Psoas muscle (tissue), 8 donors: ENCODE data around the gene PCSK2. TPM values are rescaled to one million over a fixed set of nuclear protein-coding genes. Genes with fewer than 3 reads are reported as not detected.
A peak's percentile ranks its signal among the peaks of the same experiment; 100 is the strongest.
"Not testable (repeated sequence)": the region's sequence is repeated elsewhere in the genome, so short reads cannot be mapped to it uniquely, and the experiment has no call there.

Experiments used
- ATAC-seq, 4 donors: fragments of 200-7000 bp; cut with Tn5 transposase; one replicate each; pipeline ENCODE4 v1.9.1; 2020; ENCODE audit warnings: moderate library complexity in 3 of 4, mild to moderate bottlenecking in 2 of 4
- DNase-seq, 2 donors: peaks; one replicate each; pipeline ENCODE4 v3.0.0-alpha.2; 2020
- H3K27ac ChIP-seq: fragments of 200-600 bp; one replicate; pipeline ENCODE4 v1.8.0; 2022
- H3K27me3 ChIP-seq, 3 donors: fragments of 200-600 bp in 1 of 3; one replicate each; pipeline versions ENCODE4 v1.6.1 to v1.8.0; 2013 to 2022; ENCODE audit warnings: low read length in 2 of 3, mild to moderate bottlenecking in 2 of 3, moderate library complexity in 1 of 3; ENCODE audit not compliant: insufficient read depth in 3 of 3
- H3K36me3 ChIP-seq, 2 donors: fragments of 200-600 bp in 1 of 2; one replicate each; pipeline versions ENCODE4 v1.6.1 to v1.8.0; 2013 to 2022; ENCODE audit warnings: low read depth in 1 of 2, mild to moderate bottlenecking in 1 of 2, moderate library complexity in 1 of 2; ENCODE audit not compliant: insufficient read depth in 1 of 2
- H3K4me1 ChIP-seq: fragments of 200-600 bp; one replicate; pipeline ENCODE4 v1.8.0; 2022
- H3K4me3 ChIP-seq: fragments of 200-600 bp; one replicate; pipeline ENCODE4 v1.8.0; 2022; ENCODE audit warnings: mild to moderate bottlenecking
- H3K9me3 ChIP-seq: fragments of 200-600 bp; one replicate; pipeline ENCODE4 v1.8.0; 2022
- WGBS, 3 donors: extraction: QIAGEN DNeasy Blood & Tissue Kit; methylation state at CpG; one replicate each; pipeline versions ENCODE4 v1.1.6 to v1.1.7; 2013; 5-methylcytosine and 5-hydroxymethylcytosine counted together
- intact Hi-C, 2 donors: fragments of 100-400 bp; cut with DNase I; formaldehyde crosslinking; loops; one replicate each; pipeline versions ENCODE4 v1.11.0 to v1.14.2; 2022
- polyA plus RNA-seq, 3 donors: library from polyadenylated mRNA; stranded (reverse); fragments of 200-250 nt; gene quantifications; one replicate each; pipeline ENCODE4 v1.2.3, GENCODE V29; 2013
- total RNA-seq, 4 donors: library from RNA; stranded (reverse); fragmentation: NEBNext Ultra II Directional in 2 of 4; extraction: Animal tissue kit (Norgen Biotek cat#: 25700) in 2 of 4; gene quantifications; one replicate each; pipeline versions ENCODE4 v1.2.1 to v1.2.4, GENCODE V29; 2021 to 2023
- TF ChIP-seq, protein P1 (sequence below): fragments of 200-600 bp; IDR thresholded peaks from one replicate; pipeline ENCODE4 v1.8.0; 2022; ENCODE audit warnings: antibody characterized with exemption
- donor health status: healthy with polysubstance abuse.
- donor health status: DM: no; HTN: no; CAD: no; lungs with moderate emphysema.
- donor health status: Bipolar disorder and iron deficiency.
- donor health status: healthy.
- donor health status: DM: yes; HTN: yes; CAD: no.
- donor health status: DM: no; HTN: no; CAD: no.
- donor health status: DM: no; HTN: no; CAD: no.
- donor health status: DM: yes; HTN: yes; CAD: no.

PCSK2 gene
- total and polyA plus RNA-seq, 7 donors = 0.01 to 0.26 (median 0.04) TPM; not detected in 3

DNA sequence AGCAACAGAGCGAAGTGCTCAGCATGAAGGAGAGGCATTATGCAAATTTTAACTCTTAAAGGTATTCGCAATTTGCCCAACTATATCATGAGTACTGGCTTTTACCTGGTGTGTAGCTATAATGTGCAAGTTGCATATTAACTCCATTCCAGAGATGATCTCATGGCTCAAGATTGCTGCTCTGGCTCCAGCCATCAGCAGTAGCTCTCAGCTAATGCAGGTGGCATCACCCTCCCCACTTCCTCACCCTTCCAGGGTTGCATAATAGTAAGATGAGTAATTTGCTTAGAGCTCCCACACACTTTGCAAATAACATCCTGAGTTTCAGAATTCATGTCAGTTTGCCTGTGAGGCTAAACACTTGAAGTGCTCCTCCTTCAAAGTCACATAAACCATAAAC lies 15.9 kb upstream of the PCSK2 start:
- H3K4me3 ChIP-seq = no peak overlapping the region
- intact Hi-C loops = no loop called here
- no peaks in the 10 kb centered on the region for H3K27me3 ChIP-seq
- no peaks in the 10 kb centered on the region for H3K4me1 ChIP-seq
- no peak for ATAC-seq
- H3K27ac ChIP-seq = no peak overlapping the region
- 80 to 90% (median 83%) methylated on average over 2 of the region's 2 CpGs for WGBS, 3 donors
- no peaks in the 10 kb centered on the region for H3K9me3 ChIP-seq
- DNase-seq = no peak
- TF ChIP-seq, protein P1, sequence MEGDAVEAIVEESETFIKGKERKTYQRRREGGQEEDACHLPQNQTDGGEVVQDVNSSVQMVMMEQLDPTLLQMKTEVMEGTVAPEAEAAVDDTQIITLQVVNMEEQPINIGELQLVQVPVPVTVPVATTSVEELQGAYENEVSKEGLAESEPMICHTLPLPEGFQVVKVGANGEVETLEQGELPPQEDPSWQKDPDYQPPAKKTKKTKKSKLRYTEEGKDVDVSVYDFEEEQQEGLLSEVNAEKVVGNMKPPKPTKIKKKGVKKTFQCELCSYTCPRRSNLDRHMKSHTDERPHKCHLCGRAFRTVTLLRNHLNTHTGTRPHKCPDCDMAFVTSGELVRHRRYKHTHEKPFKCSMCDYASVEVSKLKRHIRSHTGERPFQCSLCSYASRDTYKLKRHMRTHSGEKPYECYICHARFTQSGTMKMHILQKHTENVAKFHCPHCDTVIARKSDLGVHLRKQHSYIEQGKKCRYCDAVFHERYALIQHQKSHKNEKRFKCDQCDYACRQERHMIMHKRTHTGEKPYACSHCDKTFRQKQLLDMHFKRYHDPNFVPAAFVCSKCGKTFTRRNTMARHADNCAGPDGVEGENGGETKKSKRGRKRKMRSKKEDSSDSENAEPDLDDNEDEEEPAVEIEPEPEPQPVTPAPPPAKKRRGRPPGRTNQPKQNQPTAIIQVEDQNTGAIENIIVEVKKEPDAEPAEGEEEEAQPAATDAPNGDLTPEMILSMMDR = no peak
- H3K36me3 ChIP-seq = no peaks in the 10 kb centered on the region

DNA sequence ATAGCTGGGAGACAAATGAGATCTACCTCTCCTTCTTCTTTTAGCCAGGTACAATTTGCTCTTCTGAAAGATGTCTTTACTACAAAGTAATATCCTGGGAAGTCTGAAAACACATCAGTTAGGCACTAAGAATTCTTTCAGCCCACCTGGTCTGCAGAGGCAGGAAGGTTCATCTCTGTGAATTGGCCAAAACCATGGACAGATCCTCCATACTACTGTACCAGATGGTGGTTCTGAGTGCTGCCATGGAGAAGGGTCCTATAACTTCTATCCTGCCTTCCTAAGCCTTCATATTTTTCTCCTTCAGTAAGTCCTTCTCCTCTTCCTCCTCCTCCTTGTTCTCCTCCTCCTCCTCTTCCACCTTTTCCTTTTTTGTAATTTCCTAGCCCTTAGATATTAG lies 11.7 kb upstream of the PCSK2 start:
- no peaks in the 10 kb centered on the region for H3K9me3 ChIP-seq
- H3K4me1 ChIP-seq = no peaks in the 10 kb centered on the region
- ATAC-seq = no peak
- H3K27ac ChIP-seq = no peak overlapping the region
- intact Hi-C loops = no loop called here
- no peaks in the 10 kb centered on the region for H3K27me3 ChIP-seq
- H3K36me3 ChIP-seq = no peaks in the 10 kb centered on the region
- no peak overlapping the region for H3K4me3 ChIP-seq
- no peak for DNase-seq
- TF ChIP-seq, protein P1 = no peak

DNA sequence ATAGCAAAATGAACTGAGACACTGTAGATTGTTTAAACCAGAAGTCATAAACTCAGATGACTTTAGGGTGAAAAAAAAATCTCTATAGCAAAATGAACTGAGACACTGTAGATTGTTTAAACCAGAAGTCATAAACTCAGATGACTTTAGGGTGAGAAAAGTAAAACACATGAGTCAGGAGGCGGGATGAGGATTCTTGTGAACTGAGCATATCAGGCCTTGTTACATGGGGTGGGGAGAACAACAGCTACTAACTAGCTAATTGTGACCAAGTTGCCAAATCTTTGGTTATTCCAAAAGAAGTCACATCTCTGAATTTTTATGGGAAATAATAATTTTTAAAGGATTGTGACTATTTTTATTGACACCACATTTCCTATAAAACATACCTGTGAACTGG lies 7.0 kb upstream of the PCSK2 start:
- 83 to 92% (median 87%) methylated on average over 1 of the region's 1 CpG for WGBS, 3 donors
- intact Hi-C loops, H3K27ac ChIP-seq: not testable (repeated sequence)

DNA sequence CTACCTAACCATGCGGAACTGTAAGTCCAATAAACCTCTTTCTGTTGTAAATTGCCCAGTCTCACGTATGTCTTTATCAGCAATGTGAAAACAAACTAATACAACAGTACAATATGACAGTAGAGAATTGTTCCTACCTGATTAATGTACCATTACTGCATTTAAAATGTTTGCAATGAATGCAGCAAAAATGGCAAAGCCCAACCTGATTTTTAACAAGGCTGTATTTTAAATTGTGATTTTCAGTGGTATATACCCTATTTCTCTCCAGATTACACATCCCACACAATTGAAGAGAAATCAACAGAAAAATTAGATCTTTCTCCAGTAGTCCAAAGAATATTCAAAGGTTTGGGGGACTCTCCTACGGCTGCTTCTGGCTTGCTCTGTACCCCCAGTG lies 3.3 kb upstream of the PCSK2 start:
- peaks cover 9 to 41% (median 14%) of the 10 kb centered on the region in 3 donors for H3K27me3 ChIP-seq

More for the DNA sequence above, 7.0 kb upstream of the PCSK2 start:
- not testable (repeated sequence) for H3K27me3 ChIP-seq, ATAC-seq, H3K4me1 ChIP-seq, H3K9me3 ChIP-seq, DNase-seq, H3K4me3 ChIP-seq, H3K36me3 ChIP-seq

DNA sequence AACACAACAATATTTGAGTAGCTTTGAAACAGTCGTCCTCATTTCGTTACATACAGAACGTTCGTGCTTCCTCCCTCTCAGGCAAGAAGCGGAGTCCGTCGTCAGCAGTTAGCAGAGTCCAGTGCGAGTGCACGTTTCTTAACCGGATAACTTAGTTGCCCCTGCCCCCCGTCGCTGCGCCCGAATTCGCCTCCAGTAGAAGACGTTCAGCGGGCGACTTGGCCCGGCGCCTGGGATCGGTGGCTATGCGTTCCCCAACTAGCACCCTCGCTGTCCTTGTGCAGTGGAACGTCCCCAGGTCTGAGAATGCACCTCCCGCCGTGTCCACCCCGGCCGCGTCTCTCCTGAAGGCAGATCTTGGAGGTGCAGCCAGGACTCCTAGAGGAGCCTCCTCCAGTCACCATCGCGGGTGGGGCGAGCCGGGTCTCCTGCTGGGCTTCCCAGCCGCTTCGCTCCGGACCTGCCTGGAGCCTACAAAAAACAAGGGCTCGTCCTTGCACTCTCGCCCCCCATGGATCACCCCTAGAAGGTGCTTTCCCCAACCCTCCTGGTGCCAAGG lies 910 bp upstream of the PCSK2 start:
- TF ChIP-seq, protein P1 = no peak
- intact Hi-C loops = no loop called here
- DNase-seq (peak in 1 of 2 donors; percentile 34), ATAC-seq (no peak)
- H3K36me3 ChIP-seq = no peaks in the 10 kb centered on the region
- no peaks in the 10 kb centered on the region for H3K9me3 ChIP-seq
- peak overlapping the region; percentile 49 for H3K4me3 ChIP-seq
- WGBS, 3 donors = 1 to 3% (median 2%) methylated on average over 38 of the region's 38 CpGs
- H3K27ac ChIP-seq = no peak overlapping the region
- H3K4me1 ChIP-seq = no peaks in the 10 kb centered on the region
- H3K27me3 ChIP-seq = peaks cover 11 to 55% (median 16%) of the 10 kb centered on the region in 3 donors

More for the DNA sequence above, 3.3 kb upstream of the PCSK2 start:
- H3K27ac ChIP-seq = no peak overlapping the region
- no peak for ATAC-seq
- no peaks in the 10 kb centered on the region for H3K9me3 ChIP-seq
- H3K4me3 ChIP-seq = no peak overlapping the region
- H3K4me1 ChIP-seq = no peaks in the 10 kb centered on the region
- no peak for DNase-seq
- intact Hi-C loops = no loop called here
- no peaks in the 10 kb centered on the region for H3K36me3 ChIP-seq
- WGBS, 3 donors = 67 to 71% (median 71%) methylated on average over 3 of the region's 3 CpGs
- TF ChIP-seq, protein P1 = no peak
